H1 (cell line): Measurements from ENCODE around the gene HTR3E. TPM values are rescaled to one million over a fixed set of nuclear protein-coding genes. Genes with fewer than 3 reads are reported as not detected.

ENCODE experiments used
- CTCF ChIA-PET: fragments of 300-600 bp; sonication (Branson Sonifier 250); formaldehyde crosslinking; loops from one replicate; lab custom pipeline; 2021; ENCODE audit not compliant: partially characterized antibody; lab: Charles Lee
- POLR2A ChIA-PET: fragments of 300-600 bp; sonication (Branson Sonifier 250); formaldehyde crosslinking; loops from one replicate; lab custom pipeline; 2021; ENCODE audit warnings: inconsistent platforms; ENCODE audit not compliant: partially characterized antibody; lab: Charles Lee
- DNase-seq, 2 experiments: peaks; one replicate each; pipeline versions ENCODE4 v3.0.0 to v3.0.0-alpha.2; 2010 to 2022; ENCODE audit warnings: low spot score in 2 of 2, low read depth in 1 of 2, mixed read lengths in 1 of 2
- FAIRE-seq: peaks from 2 replicates; lab custom pipeline; 2011; peaks lifted over from hg19 to GRCh38; lab: Jason Lieb, UNC
- H2AFZ ChIP-seq: 2 replicates; pipeline ENCODE4 v1.8.1; 2012; ENCODE audit warnings: low read length, inconsistent platforms
- H2AK5ac ChIP-seq: 2 replicates; pipeline ENCODE4 v1.6.1; 2013; ENCODE audit warnings: low read depth, low read length
- H2BK120ac ChIP-seq: replicated peaks from 2 replicates; pipeline ENCODE3; 2013; ENCODE audit warnings: low read depth, low read length, inconsistent platforms
- H2BK12ac ChIP-seq: 2 replicates; pipeline ENCODE4 v1.6.1; 2013; ENCODE audit warnings: low read depth, low read length
- H2BK15ac ChIP-seq: 2 replicates; pipeline ENCODE4 v1.6.1; 2013; ENCODE audit warnings: low read length
- H2BK20ac ChIP-seq: 2 replicates; pipeline ENCODE4 v1.6.1; 2013; ENCODE audit warnings: low read length
- H2BK5ac ChIP-seq: 2 replicates; pipeline ENCODE4 v1.6.1; 2013; ENCODE audit warnings: low read depth, low read length
- H3K14ac ChIP-seq: 2 replicates; pipeline ENCODE4 v1.6.1; 2013; ENCODE audit warnings: inconsistent platforms; ENCODE audit not compliant: insufficient read length
- H3K18ac ChIP-seq: 2 replicates; pipeline ENCODE4 v1.6.1; 2013; ENCODE audit warnings: low read length; ENCODE audit errors: extremely low read depth
- H3K23ac ChIP-seq: 2 replicates; pipeline ENCODE4 v1.6.1; 2013; ENCODE audit warnings: inconsistent platforms; ENCODE audit not compliant: insufficient read length
- H3K23me2 ChIP-seq: 2 replicates; pipeline ENCODE4 v1.6.1; 2013; ENCODE audit warnings: low read depth, low read length
- H3K27ac ChIP-seq: 2 replicates; pipeline ENCODE4 v1.6.1; 2011; ENCODE audit warnings: low read depth, low read length, inconsistent platforms
- H3K27me3 ChIP-seq, 4 experiments: replicated peaks in 1 of 4; 1 replicate in 1 of 4; 2 replicates in 3 of 4; pipeline versions ENCODE4 v1.6.1 to v1.8.1; 2011 to 2013; ENCODE audit warnings: low read length in 3 of 4, mild to moderate bottlenecking in 3 of 4, inconsistent platforms in 2 of 4, mixed read lengths in 2 of 4, moderate library complexity in 1 of 4; ENCODE audit not compliant: control insufficient read depth in 3 of 4, insufficient read depth in 3 of 4; ENCODE audit errors: extremely low read depth in 1 of 4
- H3K36me3 ChIP-seq, 4 experiments: 2 replicates each; pipeline versions ENCODE4 v1.6.1 to v1.8.1; 2011 to 2013; ENCODE audit warnings: mild to moderate bottlenecking in 4 of 4, low read length in 3 of 4, moderate library complexity in 2 of 4, control low read depth in 1 of 4, inconsistent platforms in 1 of 4; ENCODE audit not compliant: insufficient read depth in 4 of 4, control insufficient read depth in 2 of 4
- H3K4ac ChIP-seq: replicated peaks from 2 replicates; pipeline ENCODE3; 2013; ENCODE audit warnings: low read length, low read depth, mixed read lengths, inconsistent platforms; ENCODE audit not compliant: insufficient read length
- H3K4me1 ChIP-seq, 4 experiments: replicated peaks in 1 of 4; 1 replicate in 1 of 4; 2 replicates in 3 of 4; pipeline versions ENCODE4 v1.6.1 to v1.8.1; 2011 to 2013; ENCODE audit warnings: low read length in 3 of 4, inconsistent platforms in 2 of 4, mixed read lengths in 1 of 4; ENCODE audit not compliant: insufficient read depth in 4 of 4, control insufficient read depth in 3 of 4
- H3K4me2 ChIP-seq, 2 experiments: 2 replicates each; pipeline versions ENCODE4 v1.6.1 to v1.8.1; 2011 to 2013; ENCODE audit warnings: low read depth in 2 of 2, low read length in 2 of 2, control low read depth in 1 of 2, inconsistent platforms in 1 of 2, mild to moderate bottlenecking in 1 of 2; ENCODE audit not compliant: insufficient read depth in 1 of 2
- H3K4me3 ChIP-seq, 4 experiments: fragments of 200-600, 300-600 bp in 1 of 4; sonication (generic), shearing (Covaris generic), sonication (Bioruptor Twin) in 1 of 4; 2 replicates each; pipeline versions ENCODE4 v1.5.1 to v1.8.1; 2011 to 2016; ENCODE audit warnings: low read length in 4 of 4, low read depth in 3 of 4, control low read depth in 2 of 4, inconsistent platforms in 2 of 4, mild to moderate bottlenecking in 2 of 4, mixed read lengths in 1 of 4, moderate library complexity in 1 of 4; ENCODE audit not compliant: insufficient read depth in 2 of 4; ENCODE audit errors: extremely low read depth in 1 of 4
- H3K56ac ChIP-seq: replicated peaks from 2 replicates; pipeline ENCODE3; 2013; ENCODE audit warnings: low read depth, mild to moderate bottlenecking, mixed read lengths, low read length, inconsistent platforms; ENCODE audit not compliant: insufficient read length
- H3K79me1 ChIP-seq: 2 replicates; pipeline ENCODE4 v1.6.1; 2013; ENCODE audit warnings: low read depth, low read length, control low read depth
- H3K79me2 ChIP-seq, 2 experiments: 2 replicates each; pipeline versions ENCODE4 v1.6.1 to v1.8.1; 2012 to 2013; ENCODE audit warnings: low read length in 2 of 2, mild to moderate bottlenecking in 2 of 2, inconsistent platforms in 1 of 2; ENCODE audit not compliant: insufficient read depth in 2 of 2, control insufficient read depth in 1 of 2
- H3K9ac ChIP-seq, 4 experiments: replicated peaks in 1 of 4; 1 replicate in 1 of 4; 2 replicates in 3 of 4; pipeline versions ENCODE4 v1.6.1 to v1.8.1; 2011 to 2013; ENCODE audit warnings: low read depth in 3 of 4, low read length in 3 of 4, control low read depth in 2 of 4, mild to moderate bottlenecking in 2 of 4, moderate library complexity in 2 of 4, inconsistent platforms in 1 of 4; ENCODE audit errors: extremely low read depth in 1 of 4
- H3K9me3 ChIP-seq, 2 experiments: 2 replicates each; pipeline versions ENCODE4 v1.6.1 to v1.8.1; 2012 to 2013; ENCODE audit warnings: mild to moderate bottlenecking in 2 of 2, moderate library complexity in 2 of 2, control low read depth in 1 of 2, inconsistent platforms in 1 of 2, low read depth in 1 of 2, low read length in 1 of 2, mixed read lengths in 1 of 2; ENCODE audit not compliant: insufficient read depth in 2 of 2
- H4K20me1 ChIP-seq, 2 experiments: replicated peaks in 1 of 2; 2 replicates each; pipeline versions ENCODE3 to v1.8.1; 2011 to 2013; ENCODE audit warnings: inconsistent platforms in 2 of 2, low read length in 2 of 2, mild to moderate bottlenecking in 1 of 2; ENCODE audit not compliant: insufficient read depth in 2 of 2, control insufficient read depth in 1 of 2
- H4K5ac ChIP-seq: 2 replicates; pipeline ENCODE4 v1.6.1; 2013; ENCODE audit warnings: low read length, low read depth, mixed read lengths, inconsistent platforms; ENCODE audit not compliant: insufficient read length
- H4K8ac ChIP-seq: 2 replicates; pipeline ENCODE4 v1.8.0; 2013; ENCODE audit warnings: mild to moderate bottlenecking, moderate library complexity, low read length, inconsistent platforms; ENCODE audit not compliant: insufficient read depth; ENCODE audit errors: extremely low read depth
- H4K91ac ChIP-seq: replicated peaks from 2 replicates; pipeline ENCODE3; 2013; ENCODE audit warnings: low read length, mixed read lengths, inconsistent platforms; ENCODE audit not compliant: insufficient read length
- EZH2 ChIP-seq: fragments of 200-600 bp; sonication (generic); IDR thresholded peaks from 2 replicates; pipeline ENCODE4 v1.7.1; 2012; ENCODE audit warnings: low read depth, mild to moderate bottlenecking, moderate library complexity, low read length, inconsistent platforms; ENCODE audit not compliant: severe bottlenecking
- MAX ChIP-seq: IDR thresholded peaks from 2 replicates; pipeline ENCODE4 v1.6.1; 2012; ENCODE audit warnings: inconsistent platforms
- RBBP5 ChIP-seq: IDR thresholded peaks from 2 replicates; pipeline ENCODE4 v1.7.1; 2012; ENCODE audit warnings: low read depth, mild to moderate bottlenecking, inconsistent platforms, low read length, moderate library complexity, borderline replicate concordance
- SIN3A ChIP-seq, 2 experiments: IDR thresholded peaks in 1 of 2; conservative IDR thresholded peaks in 1 of 2; 2 replicates each; pipeline ENCODE4 v1.6.1; 2011 to 2012; ENCODE audit warnings: low read length in 2 of 2, improper control_type of control experiment in 1 of 2, low read depth in 1 of 2, mild to moderate bottlenecking in 1 of 2
- SP1 ChIP-seq: IDR thresholded peaks from 2 replicates; pipeline ENCODE4 v1.6.1; 2011; ENCODE audit warnings: low read depth, low read length
- WGBS, 2 experiments: shearing (Covaris generic) in 1 of 2; methylation state at CpG; one replicate each; pipeline versions ENCODE4 v1.1.6 to v1.1.7; 2013 to 2015; ENCODE audit warnings: low lambda C conversion rate in 2 of 2, mixed read lengths in 2 of 2, inconsistent platforms in 1 of 2, low coverage in 1 of 2, missing lambda C conversion rate in 1 of 2; ENCODE audit not compliant: insufficient replicate concordance in 2 of 2, insufficient coverage in 1 of 2, insufficient read length in 1 of 2; ENCODE audit errors: extremely low coverage in 1 of 2, missing lambda C conversion rate in 1 of 2; 5-methylcytosine and 5-hydroxymethylcytosine counted together
- polyA plus RNA-seq, 7 experiments: library from polyadenylated mRNA; depleted of rRNA in 3 of 7; stranded (reverse) in 5 of 7; unstranded in 2 of 7; fragments of >200 nt in 5 of 7; fragments of 200-250 nt in 2 of 7; gene quantifications; 1 replicate in 5 of 7; 2 replicates in 1 of 7; 4 replicates in 1 of 7; pipeline versions ENCODE4 v1.2.1 to v1.2.3, GENCODE V29; 2011 to 2013; ENCODE audit warnings: missing spikeins in 2 of 7, mixed read lengths in 2 of 7
- total RNA-seq: library from RNA; stranded (reverse); fragmentation: NEBNext Ultra II Directional; extraction: Animal tissue kit (Norgen Biotek cat#: 25700); gene quantifications from 2 replicates; pipeline ENCODE4 v1.2.1, GENCODE V29; 2021

HTR3E gene
- total and polyA plus RNA-seq, 2 of the 8 experiments (the other 6 are each of a cell fraction or from before 2014, with no cell fraction given) = not detected

- no peak overlapping the region for H3K56ac ChIP-seq
- H3K27ac ChIP-seq = no peak overlapping the region
- no peak for TF ChIP-seq SIN3A (conservative IDR thresholded peaks at IDR 0.05 in 1 of 2, IDR thresholded peaks at IDR 0.05 in 1 of 2; ENCODE audit: low read depth in 1 of 2, low read length in 2 of 2)
- TF ChIP-seq EZH2 = no peak
- no peak for TF ChIP-seq SP1
- no peak for TF ChIP-seq MAX
- no peak for TF ChIP-seq RBBP5
- H3K9me3 ChIP-seq = no peaks in the 10 kb centered on the region
- H2BK5ac ChIP-seq = no peak overlapping the region
- no peak overlapping the region for H4K5ac ChIP-seq
- H3K4ac ChIP-seq = no peak overlapping the region
- no peaks in the 10 kb centered on the region; the same call in 1 of the 2 replicates for H3K79me1 ChIP-seq
- H3K9ac ChIP-seq = no peak overlapping the region
- H3K4me1 ChIP-seq = peaks cover 2 to 9% (median 3%) of the 10 kb centered on the region in 4 experiments; a peak in 4 of 7 replicates
- no peak overlapping the region for H2BK12ac ChIP-seq
- no peak overlapping the region for H3K18ac ChIP-seq
- no peak overlapping the region; a peak in 1 of 4 replicates for H3K4me2 ChIP-seq
- no peak overlapping the region for H2AK5ac ChIP-seq
- H4K91ac ChIP-seq = no peak overlapping the region
- H3K36me3 ChIP-seq = peaks cover 0 to 3% (median 0%) of the 10 kb centered on the region in 4 experiments; a peak in 1 of 8 replicates
- H3K23ac ChIP-seq = no peak overlapping the region
- H2AFZ ChIP-seq = no peak overlapping the region
- WGBS, 2 experiments = 91% methylated on average over 4 of the region's 4 CpGs; no CpG with 5 or more reads in 1 of the 2 experiments
- H2BK120ac ChIP-seq = no peak overlapping the region
- no peak overlapping the region for H2BK20ac ChIP-seq
- ChIA-PET POLR2A (interaction anchor here (0.8 to 1.0 kb wide), 2 partner anchors 20 to 148 kb away, joined by 3 to 5 read pairs; no protein-coding TSS in a partner anchor), CTCF (interaction anchor here (1.5 to 2.8 kb wide), 2 partner anchors 12 to 95 kb away, joined by 9 to 11 read pairs; no protein-coding TSS in a partner anchor)
- H3K79me2 ChIP-seq = peaks cover 0 to 31% of the 10 kb centered on the region in 2 experiments; a peak in 3 of 4 replicates
- no peaks in the 10 kb centered on the region for H3K27me3 ChIP-seq
- H3K4me3 ChIP-seq = no peak overlapping the region
- H3K14ac ChIP-seq = no peak overlapping the region
- FAIRE-seq = no peak
- peaks cover 18% of the 10 kb centered on the region for H3K23me2 ChIP-seq
- no peak for DNase-seq
- no peak overlapping the region for H4K8ac ChIP-seq
- H4K20me1 ChIP-seq = peaks cover 0 to 2% of the 10 kb centered on the region in 2 experiments
- no peak overlapping the region for H2BK15ac ChIP-seq
These were observed 36.1 kb downstream of the HTR3E start for GRCh38 chr3:184132945-184133344.
